ENCODE results near the gene SMAD6.

DNA sequence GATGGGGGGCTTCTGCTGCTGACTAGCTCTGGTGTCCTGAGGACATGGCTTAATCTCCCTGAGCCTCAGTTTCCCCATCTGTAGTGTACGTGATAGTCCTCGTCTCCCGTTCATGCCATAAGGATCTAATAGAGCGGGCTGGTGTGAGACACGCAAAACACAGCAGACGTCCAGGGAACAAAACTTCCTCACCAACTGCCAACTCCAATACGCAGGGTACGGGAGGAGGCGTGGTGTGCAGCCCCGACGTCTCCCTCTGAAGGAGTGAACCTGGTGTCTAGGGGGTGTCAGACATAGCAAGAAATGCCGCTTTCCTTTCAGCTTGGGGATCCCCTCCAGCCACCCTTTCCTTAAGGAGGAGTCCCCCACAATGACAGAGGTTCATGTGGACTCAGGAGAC lies 55.0 kb downstream of the SMAD6 start:
- TF ChIP-seq GATA2 (IDR thresholded peaks at IDR 0.05; ENCODE audit: low read depth, low read length) (no peak), GATA3 (IDR thresholded peaks at IDR 0.05; ENCODE audit: low read depth, low read length) (no peak)
